GM21515 (cell line): ENCODE results near the gene SLC41A1.

Experiments used
- ATAC-seq: cut with Tn5 transposase; IDR thresholded peaks from one replicate; pipeline ENCODE4 v1.9.1; 2021; ENCODE audit not compliant: unreplicated experiment

The SLC41A1 gene

DNA sequence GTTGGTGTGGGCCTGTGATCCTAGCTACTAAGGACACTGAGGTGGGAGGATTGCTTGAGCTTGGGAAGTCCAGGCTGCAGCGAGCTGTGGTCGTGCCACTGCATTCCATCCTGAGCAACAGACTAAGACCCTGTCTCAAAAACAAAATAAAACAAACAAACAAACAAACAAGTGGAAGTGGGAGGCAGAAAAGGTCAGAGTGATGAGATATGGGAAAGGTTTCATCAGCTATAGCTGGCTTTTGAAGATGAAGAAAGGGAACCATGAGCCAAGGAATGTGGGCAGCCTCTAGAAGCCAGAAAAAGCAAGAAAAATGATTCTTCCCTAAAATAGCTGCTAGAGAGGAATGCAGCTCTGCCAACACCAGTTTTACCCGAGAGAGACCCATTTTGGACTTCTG, 52.4 kb downstream of the SLC41A1 start:
- ATAC-seq = no peak

DNA sequence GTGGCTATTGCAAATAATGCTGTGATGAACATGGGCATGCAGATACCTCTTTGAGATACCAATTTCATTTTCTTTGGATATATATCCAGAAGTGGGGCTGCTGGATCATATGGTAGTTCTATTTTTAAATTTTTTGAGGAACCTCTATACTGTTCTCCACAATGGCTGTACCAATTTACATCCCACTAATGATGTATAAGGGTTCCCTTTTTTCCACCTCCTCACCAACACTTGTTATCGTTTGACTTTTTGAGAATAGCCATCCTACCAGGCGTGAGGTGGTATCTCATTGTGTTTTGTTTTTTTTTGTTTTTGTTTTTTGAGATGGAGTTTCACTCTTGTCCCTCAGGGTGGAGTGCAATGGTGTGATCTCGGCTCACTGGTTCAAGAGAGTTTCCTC, 56.4 kb downstream of the SLC41A1 start:
- ATAC-seq = no peak

DNA sequence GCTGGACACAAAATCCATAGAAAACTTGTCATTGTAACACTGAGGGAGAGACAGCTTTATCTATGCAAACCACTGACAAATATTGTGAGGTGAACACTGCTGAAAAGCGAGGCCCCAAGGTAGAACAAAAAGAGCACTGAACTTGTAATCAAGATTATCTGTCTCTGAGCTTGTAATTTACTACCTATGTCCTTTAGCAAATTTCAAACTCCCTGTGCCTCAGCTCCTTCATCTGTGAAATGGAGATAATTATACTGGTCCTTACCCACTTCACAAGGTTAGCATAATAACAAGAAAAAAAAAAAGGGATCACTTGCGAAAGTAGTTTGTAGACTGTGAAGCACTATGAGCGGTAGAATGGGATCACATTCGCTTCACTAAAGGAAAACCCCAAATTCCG, 58.1 kb downstream of the SLC41A1 start:
- ATAC-seq = no peak

DNA sequence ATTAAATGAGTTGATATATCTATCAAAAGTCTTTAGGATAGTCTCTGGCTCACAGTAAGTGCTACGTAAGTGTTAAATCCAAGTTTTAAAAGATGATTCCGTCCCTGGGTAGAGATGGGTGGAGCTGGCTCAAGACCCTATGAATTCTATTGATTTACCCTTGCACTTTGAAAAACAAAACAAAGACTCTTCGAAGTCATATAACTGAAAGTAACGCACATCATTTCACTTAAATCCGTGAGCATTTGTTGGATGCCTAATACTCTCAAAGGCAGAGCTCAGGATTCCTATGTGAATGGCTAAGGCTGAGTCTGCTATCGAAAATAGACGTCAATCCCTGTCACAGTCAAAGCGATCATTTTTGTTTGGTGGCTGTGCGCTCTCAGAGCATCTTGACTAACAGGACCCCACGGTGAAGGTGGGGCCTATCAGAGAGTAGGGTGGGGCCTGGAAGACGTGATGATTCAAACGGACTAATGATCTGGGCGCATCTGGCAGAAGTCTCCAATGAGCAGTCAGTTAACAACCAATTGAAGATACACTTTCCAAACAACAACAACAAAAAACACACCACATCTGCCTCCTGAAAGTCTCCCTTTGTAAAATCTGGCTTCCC, 61.9 kb downstream of the SLC41A1 start:
- no peak for ATAC-seq

DNA sequence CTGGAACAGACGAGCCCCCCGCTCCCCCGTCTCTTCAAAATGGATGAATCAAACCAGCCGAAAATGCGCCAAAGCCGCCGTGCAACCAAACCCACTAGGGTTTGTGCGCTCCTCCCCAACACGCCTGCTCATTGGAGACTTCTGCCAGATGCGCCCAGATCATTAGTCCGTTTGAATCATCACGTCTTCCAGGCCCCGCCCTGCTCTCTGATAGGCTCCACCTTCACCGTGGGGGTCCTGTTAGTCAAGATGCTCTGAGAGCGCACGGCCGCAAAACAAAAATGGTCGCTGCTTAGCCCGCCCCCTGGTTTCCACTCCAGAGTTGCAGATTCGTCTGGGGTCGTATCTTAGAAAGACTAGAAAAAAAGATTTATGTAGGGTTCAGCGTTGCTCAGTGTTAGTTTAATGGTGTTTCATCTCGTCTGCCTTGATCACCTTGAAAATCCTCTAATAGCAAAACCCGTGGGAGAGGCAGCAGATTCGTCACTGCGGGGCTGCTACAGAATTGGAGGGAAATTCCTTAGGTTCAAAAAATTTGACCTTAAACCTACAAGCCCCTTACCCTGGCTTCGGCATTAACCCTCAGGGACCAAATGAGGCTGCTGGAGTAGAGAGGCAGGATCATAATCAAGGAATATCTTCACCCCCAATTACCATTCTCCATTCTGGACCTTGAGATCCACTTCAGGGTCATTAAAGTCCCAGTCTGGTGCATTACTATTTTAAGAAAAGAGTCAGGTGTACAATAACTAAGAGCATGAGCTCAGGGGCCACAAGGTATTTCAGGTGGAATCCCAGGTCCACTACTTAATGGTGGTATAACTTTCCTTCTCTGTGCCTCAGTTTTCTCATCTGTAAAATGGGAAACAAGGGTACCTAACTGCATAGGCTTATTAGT, 62.6 kb downstream of the SLC41A1 start, which contains the start of gene NUCKS1:
TSS of gene NUCKS1 (minus strand) at position 45 of the 898 bp plus-strand sequence. CDS start 209 bp downstream, outside the sequence.
- ATAC-seq = peak; percentile 72

DNA sequence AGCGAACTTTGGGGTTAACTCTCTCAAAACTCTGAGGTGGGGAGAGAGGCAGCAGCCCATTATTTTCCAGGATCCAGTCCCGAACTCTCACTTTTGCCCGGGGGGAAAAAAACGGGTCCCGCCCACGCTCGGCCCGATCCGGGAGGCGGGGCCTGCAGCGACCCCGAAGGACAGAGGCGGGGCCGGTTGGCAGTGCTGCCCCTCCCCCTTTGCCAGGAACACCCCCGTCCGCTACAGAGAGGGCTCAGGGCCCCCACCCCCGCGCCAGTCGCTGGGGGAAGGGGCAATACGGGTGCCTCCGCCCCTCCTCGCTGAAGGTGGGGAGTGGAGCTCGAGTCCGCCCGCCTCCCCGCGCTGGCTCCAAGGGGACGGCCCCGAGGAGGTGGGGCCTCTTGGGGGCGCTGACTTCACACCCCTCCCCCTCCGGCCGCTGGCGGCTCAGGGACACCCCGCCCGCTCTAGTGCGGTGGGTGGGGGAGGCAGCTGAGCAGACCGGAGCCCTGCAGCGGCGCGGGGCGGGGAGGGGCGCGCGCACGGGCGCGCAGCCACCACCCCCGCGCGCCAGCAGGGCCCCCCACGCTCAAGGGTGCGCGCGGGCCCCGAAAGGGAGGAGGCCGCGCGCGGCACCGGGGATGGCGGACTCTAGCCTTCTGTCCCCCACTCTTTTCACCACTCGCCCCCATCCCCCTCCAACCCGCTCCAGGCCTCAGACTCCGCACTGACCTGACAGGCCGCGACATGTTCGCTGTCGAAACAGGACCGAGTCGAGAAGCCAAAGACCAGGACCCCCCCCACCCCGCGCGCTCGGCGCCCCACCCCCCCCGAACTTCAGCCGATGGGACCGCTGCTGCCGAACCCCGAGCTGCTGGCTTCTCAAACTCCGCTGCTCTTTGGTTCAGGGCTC, 63.5 kb downstream of the SLC41A1 start:
- ATAC-seq = peak; percentile 73

DNA sequence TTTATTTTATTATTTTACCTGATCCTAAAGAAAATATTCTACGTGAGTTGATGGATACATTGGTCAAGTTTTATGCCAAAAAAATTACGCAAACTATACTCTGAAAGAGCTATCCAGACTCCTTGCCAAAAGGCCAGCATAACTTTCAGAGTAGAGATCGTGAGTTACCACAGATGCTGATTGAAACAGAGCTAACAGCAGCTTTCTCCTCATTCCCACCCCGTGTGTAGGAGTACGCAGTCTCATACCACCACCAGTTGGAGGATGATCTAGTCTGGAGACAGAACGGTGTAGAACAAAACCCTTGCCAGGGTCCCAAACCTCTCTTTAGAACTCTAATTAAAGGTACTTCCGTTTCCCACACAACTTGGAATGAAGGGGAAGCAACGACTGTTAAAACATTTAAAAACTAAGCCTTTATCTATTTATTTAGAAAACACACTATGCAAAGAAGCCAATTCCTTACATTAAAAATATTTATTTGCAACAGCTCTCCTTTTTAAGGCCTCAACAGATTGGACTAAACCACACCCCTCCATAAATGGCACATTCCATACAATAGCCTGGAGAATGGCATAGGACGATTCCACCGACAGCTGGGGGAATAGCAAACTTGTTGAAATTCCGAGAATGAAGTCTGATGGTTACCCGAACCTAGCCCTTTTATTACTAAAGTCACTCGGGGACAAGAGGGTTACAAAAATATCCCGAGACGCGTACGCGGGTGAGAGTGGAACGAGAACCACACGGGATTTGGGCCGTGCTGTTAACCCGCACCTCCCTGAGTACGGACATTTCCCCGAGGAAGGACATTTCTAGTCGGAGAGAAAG, 64.4 kb downstream of the SLC41A1 start:
- ATAC-seq = peak; percentile 26

DNA sequence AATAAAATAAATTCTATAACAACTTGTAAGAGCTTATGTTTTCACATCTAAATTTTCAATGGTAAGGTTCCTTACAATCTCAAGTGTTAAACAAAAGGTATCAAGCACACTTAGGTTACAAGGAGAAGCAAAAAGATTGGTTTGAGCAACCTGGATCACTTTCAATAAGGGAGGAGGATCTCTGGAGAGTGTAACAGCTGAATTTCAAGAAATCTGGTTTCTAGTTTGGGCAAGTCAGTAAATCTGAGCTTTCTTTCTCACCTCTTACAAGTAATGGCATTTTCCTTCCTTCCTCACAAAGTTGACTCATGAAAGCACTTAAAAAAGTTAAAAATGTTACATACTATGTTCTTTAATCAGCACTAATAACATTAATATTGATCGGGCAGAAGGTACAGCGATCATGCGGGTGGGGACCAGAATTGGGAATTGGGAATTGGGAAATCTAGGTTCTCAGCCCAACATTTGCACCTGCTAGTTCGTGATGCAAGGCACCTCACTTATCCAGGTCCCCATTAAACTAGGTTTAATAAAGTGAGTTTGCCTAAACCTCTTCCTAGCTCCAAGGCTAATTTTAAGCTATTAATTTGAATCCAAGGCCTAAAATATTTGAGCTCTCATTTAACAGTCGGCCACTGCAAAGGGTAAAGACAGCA, 66.1 kb downstream of the SLC41A1 start:
- no peak for ATAC-seq

DNA sequence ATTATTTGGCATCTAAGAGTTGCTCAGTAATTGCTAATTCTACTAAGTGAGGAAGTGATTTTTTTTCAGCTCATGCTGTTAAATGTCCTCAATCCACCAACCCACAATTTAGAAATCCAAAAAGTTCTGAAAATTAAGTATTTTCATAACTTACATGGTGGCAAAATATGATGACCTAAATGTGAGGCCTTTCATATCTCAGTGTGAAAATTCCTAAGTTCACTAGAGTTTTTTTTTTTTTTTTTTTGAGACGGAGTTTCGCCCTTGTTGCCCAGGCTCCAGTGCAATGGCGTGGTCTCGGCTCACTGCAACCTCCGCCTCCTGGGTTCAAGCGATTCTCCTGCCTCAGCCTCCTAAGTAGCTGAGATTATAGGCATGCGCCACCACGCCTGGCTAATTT, 68.6 kb downstream of the SLC41A1 start:
- ATAC-seq = no peak

DNA sequence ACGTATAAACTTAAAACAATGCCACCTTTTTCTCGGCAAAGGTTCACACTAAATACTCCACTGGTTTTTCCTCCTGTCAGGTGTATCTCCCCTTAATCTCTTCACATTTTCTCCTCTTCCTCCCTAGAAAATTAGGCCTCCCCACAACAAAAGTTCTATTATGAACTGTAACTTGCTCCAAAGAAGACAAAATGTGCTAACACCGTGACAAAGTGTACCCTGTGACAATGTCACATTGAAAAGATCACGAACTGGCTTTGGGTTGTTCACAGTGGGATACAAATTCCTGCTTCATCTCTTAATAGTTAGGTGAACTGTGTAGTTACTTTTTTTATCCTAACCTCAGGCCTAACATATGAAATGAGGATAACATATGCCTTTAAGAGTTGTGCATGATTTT, 69.0 kb downstream of the SLC41A1 start:
- no peak for ATAC-seq

DNA sequence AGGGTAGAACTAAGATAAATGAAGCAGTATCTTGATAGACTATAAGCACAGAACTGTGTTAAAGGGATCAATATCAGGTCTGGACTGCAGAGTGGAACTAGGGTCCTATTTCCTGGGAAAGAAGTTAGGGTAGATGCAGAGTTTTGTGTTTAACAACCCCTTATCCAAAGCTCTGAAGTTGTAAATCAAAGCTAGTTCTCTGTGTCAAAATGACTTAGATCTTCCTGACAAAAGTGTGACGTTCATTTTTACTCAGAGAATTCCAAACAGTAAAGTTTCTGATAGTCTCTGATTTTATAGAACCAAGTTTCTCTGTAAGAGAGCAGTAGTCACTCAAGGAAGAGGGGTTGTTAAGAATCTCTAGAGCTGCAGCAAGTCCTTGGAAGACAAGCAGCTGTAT, 71.3 kb downstream of the SLC41A1 start:
- ATAC-seq = no peak

DNA sequence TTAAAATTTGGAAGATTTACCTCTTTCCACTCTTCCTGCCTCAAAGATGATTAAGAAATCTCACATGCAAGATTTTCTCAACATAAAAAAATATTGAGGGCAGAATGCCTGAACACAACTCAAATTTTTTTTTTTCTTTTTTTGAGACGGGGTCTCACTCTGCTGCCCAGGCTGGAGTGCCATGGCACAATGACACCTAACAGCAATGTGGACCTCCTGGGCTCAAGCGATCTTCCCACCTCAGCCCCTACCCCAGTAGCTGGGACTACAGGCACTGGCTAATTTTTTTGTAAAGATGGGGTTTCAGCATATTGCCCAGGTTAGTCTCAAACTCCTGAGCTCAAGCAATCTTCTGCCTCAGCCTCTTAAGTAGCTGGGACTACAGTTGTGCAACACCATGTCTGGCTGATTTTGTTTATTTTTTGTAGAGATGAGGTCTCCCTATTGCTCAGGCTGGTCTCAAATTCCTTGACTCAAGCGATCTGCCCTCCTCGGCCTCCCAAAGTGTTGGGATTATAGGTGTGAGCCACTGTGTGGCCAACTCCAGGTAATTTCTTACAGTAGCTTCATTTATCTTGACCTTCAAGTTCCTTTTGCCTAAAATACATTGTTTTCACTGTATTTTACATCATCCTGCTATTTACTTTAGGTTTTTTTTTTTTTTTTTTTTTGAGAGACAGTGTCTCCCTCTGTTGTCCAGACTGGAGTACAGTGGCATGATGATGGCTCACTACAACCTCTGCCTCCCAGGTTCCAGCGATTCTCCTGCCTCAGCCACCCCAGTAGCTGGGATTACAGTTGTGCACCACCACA, 73.4 kb downstream of the SLC41A1 start:
- ATAC-seq = no peak
